Measurements from ENCODE around the gene CDK4.

Gene CDK4

DNA sequence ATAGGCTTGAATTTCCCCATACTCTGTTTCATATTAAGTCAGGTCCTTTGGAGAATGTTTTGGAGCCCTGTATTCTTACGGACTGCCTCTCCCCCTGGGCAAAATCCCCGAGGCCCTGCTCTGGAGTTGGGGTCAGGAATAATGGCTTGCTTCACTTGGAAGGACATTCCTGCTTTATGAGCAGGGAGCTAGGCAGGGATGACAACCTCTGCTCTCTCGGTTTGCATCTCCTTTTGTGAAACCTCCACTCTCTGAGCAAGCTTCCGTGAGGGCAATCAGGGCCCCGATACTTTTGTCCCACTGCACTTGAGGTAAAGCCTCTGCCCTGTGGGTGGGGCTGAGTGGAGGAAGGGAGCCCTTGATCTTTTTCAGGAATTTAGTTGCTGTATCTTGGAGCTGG lies 38.9 kb downstream of the CDK4 start:
- no peak for TF ChIP-seq CEBPB (IDR thresholded peaks at IDR 0.05)
- no peak for TF ChIP-seq REST (IDR thresholded peaks at IDR 0.05; ENCODE audit: low read depth)
- no peak for TF ChIP-seq EGR1 (IDR thresholded peaks at IDR 0.05)
- TF ChIP-seq USF1 (IDR thresholded peaks at IDR 0.05): no peak
- no peak for TF ChIP-seq TEAD4 (IDR thresholded peaks at IDR 0.05)
- no peak for TF ChIP-seq NFIC (IDR thresholded peaks at IDR 0.05)
- no peak for TF ChIP-seq CREB1 (IDR thresholded peaks at IDR 0.05; ENCODE audit: low read depth)
- no peak for TF ChIP-seq ZBTB7A (IDR thresholded peaks at IDR 0.05; ENCODE audit: low read depth)
- TF ChIP-seq FOXM1 (IDR thresholded peaks at IDR 0.05; ENCODE audit: borderline replicate concordance, low read depth): no peak
- no peak for TF ChIP-seq EP300 (IDR thresholded peaks at IDR 0.05; ENCODE audit: borderline replicate concordance)
- no peak for TF ChIP-seq YY1 (IDR thresholded peaks at IDR 0.05; ENCODE audit: low read depth)
- TF ChIP-seq TAF1 (IDR thresholded peaks at IDR 0.05; ENCODE audit: low read depth): no peak

GRCh38 chr12:57712701-57713100 lies 39.4 kb downstream of the CDK4 start:
- no peak for TF ChIP-seq YY1 (IDR thresholded peaks at IDR 0.05; ENCODE audit: low read depth)
- TF ChIP-seq, protein P1, sequence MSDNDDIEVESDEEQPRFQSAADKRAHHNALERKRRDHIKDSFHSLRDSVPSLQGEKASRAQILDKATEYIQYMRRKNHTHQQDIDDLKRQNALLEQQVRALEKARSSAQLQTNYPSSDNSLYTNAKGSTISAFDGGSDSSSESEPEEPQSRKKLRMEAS (IDR thresholded peaks at IDR 0.05): no peak
- TF ChIP-seq TCF12 (IDR thresholded peaks at IDR 0.05; ENCODE audit: low read depth): no peak
- TF ChIP-seq TAF1 (IDR thresholded peaks at IDR 0.05; ENCODE audit: low read depth): no peak
- no peak for TF ChIP-seq RAD21 (IDR thresholded peaks at IDR 0.05; ENCODE audit: low read depth)
- TF ChIP-seq ZBTB7A (IDR thresholded peaks at IDR 0.05; ENCODE audit: low read depth): no peak
- no peak for TF ChIP-seq REST (IDR thresholded peaks at IDR 0.05; ENCODE audit: low read depth)
- TF ChIP-seq EP300 (IDR thresholded peaks at IDR 0.05; ENCODE audit: borderline replicate concordance): no peak
- TF ChIP-seq EGR1 (IDR thresholded peaks at IDR 0.05): no peak
- no peak for TF ChIP-seq CREB1 (IDR thresholded peaks at IDR 0.05; ENCODE audit: low read depth)
- no peak for TF ChIP-seq TEAD4 (IDR thresholded peaks at IDR 0.05)
- TF ChIP-seq NFIC (IDR thresholded peaks at IDR 0.05): no peak
- no peak for TF ChIP-seq FOXM1 (IDR thresholded peaks at IDR 0.05; ENCODE audit: borderline replicate concordance, low read depth)
- TF ChIP-seq USF1 (IDR thresholded peaks at IDR 0.05): no peak
- no peak for TF ChIP-seq CEBPB (IDR thresholded peaks at IDR 0.05)

DNA sequence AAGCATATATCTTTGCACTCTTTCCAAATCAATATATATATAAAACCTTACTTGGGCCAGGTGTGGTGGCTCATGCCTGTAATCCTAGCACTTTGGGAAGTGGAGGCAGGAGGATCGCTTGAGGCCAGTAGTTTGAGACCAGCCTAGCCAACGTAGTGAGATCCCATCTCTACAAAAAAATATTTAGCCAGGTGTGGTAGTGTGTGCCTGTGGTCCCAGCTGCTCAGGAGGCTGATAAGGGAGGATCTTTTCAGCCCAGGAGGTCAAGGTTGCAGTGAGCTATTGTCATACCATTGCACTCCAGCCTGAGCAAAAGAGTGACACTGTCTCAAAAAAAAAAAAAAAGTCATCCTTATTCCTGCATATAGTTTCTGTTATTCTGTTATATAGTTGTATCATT lies 43.8 kb downstream of the CDK4 start:
- TF ChIP-seq YY1 (IDR thresholded peaks at IDR 0.05; ENCODE audit: low read depth): no peak
- TF ChIP-seq TCF12 (IDR thresholded peaks at IDR 0.05; ENCODE audit: low read depth): no peak
- no peak for TF ChIP-seq REST (IDR thresholded peaks at IDR 0.05; ENCODE audit: low read depth)
- TF ChIP-seq NFIC (IDR thresholded peaks at IDR 0.05): no peak
- TF ChIP-seq CEBPB (IDR thresholded peaks at IDR 0.05): no peak
- no peak for TF ChIP-seq TAF1 (IDR thresholded peaks at IDR 0.05; ENCODE audit: low read depth)
- no peak for TF ChIP-seq ZBTB7A (IDR thresholded peaks at IDR 0.05; ENCODE audit: low read depth)
- TF ChIP-seq FOXM1 (IDR thresholded peaks at IDR 0.05; ENCODE audit: borderline replicate concordance, low read depth): no peak

- TF ChIP-seq ZBTB7A (IDR thresholded peaks at IDR 0.05; ENCODE audit: low read depth) (no peak), EGR1 (IDR thresholded peaks at IDR 0.05) (no peak), TCF12 (IDR thresholded peaks at IDR 0.05; ENCODE audit: low read depth) (no peak), YY1 (IDR thresholded peaks at IDR 0.05; ENCODE audit: low read depth) (no peak), TAF1 (IDR thresholded peaks at IDR 0.05; ENCODE audit: low read depth) (no peak), CEBPB (IDR thresholded peaks at IDR 0.05) (no peak), CREB1 (IDR thresholded peaks at IDR 0.05; ENCODE audit: low read depth) (no peak), NFIC (IDR thresholded peaks at IDR 0.05) (no peak), EP300 (IDR thresholded peaks at IDR 0.05; ENCODE audit: borderline replicate concordance) (no peak), TEAD4 (IDR thresholded peaks at IDR 0.05) (no peak), FOXM1 (IDR thresholded peaks at IDR 0.05; ENCODE audit: borderline replicate concordance, low read depth) (no peak), RAD21 (IDR thresholded peaks at IDR 0.05; ENCODE audit: low read depth) (no peak)
- TF ChIP-seq, protein P1 (IDR thresholded peaks at IDR 0.05): no peak
These were observed 44.9 kb downstream of the CDK4 start for GRCh38 chr12:57707250-57707649.
